ENCODE measurements around the gene SPNS2.

The SPNS2 gene

DNA sequence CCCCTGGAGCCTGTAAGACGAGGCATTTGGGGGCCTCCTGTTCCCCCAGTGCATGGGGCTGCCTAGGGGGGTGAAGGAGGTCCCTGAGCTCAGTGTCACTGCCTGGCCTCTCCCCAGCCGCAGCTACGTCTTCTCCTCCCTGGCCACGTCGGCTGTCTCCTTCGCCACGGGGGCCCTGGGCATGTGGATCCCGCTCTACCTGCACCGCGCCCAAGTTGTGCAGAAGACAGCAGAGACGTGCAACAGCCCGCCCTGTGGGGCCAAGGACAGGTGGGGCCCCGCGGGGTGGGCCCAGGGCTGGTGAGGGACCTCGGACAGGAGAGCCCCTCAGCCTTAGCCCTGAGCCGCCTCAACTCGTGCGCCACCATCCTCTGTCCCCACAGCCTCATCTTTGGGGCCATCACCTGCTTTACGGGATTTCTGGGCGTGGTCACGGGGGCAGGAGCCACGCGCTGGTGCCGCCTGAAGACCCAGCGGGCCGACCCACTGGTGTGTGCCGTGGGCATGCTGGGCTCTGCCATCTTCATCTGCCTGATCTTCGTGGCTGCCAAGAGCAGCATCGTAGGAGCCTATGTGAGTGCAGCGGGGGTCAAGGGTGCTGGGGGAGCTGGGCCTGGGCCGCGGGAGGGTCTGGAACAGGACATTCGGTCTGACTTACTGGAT, 34.3 kb downstream of the SPNS2 start:
- H3K36me3 Mint-ChIP-seq (ENCODE audit: low read depth), result no peaks in the 10 kb centered on the region
- no peak for TF ChIP-seq CTCF (IDR thresholded peaks at IDR 0.05; ENCODE audit: unreplicated experiment in 3 of 3)
- H3K4me1 Mint-ChIP-seq, result peaks cover 15% of the 10 kb centered on the region
- H3K27me3 Mint-ChIP-seq (ENCODE audit: low read depth), result peaks cover 5% of the 10 kb centered on the region
- H3K4me3 Mint-ChIP-seq, result no peak overlapping the region
- H3K9me3 Mint-ChIP-seq, result no peaks in the 10 kb centered on the region
- peak overlapping the region in 1 of 3 experiments; percentile 37 for H3K27ac Mint-ChIP-seq

DNA sequence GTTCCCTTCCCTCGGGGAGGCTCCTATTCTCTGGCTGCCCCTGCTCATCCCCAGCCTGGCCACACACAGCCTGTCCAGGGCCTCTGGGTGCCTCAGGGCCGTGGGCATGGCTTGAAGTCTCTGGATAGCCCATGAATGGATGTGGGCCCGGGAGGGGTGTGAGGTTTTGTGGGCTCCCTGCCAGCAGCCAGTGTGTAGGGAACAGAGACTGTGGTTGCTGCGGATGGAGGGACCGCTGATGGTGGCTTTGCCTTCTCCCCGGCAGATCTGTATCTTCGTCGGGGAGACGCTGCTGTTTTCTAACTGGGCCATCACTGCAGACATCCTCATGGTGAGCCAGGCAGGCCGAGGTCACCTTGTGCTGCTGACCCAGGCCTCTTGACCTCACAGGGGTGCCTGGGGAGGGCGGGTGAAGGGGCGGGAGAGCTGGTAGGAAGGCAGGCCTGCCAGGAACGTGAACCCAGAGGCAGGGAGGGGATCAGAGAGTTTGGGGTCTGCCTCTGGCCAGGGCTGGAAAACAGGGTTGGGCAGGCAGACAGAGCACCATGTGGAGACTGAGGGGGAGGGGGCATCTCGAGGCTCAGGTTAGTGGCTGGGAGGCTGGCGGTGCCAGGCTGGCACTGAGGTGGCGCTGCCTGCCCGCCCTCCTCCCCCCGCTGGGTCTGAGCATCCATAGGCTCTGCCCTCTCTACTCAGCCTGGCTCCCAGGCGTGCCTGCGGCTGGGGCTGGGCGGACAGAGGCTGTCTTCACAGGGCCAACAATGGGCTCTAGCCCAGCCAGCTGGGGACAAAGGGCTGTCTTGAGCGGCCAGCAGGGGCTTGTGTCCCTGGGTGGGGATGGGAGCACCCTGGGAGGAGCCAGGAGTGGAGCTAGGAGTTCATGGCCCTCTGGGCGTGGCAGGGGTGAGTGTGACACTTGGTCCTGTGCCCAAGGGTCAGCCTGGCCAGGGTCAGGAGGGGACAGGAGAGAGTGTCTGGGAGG, 35.1 kb downstream of the SPNS2 start:
- Mint-ChIP-seq H3K4me3 (no peak overlapping the region), H3K27me3 (ENCODE audit: low read depth) (peaks cover 5% of the 10 kb centered on the region), H3K27ac (peak overlapping the region in 1 of 3 experiments; percentile 37), H3K4me1 (peaks cover 15% of the 10 kb centered on the region), H3K9me3 (no peaks in the 10 kb centered on the region), H3K36me3 (ENCODE audit: low read depth) (no peaks in the 10 kb centered on the region)
- TF ChIP-seq CTCF (IDR thresholded peaks at IDR 0.05; ENCODE audit: unreplicated experiment in 3 of 3), result no peak

DNA sequence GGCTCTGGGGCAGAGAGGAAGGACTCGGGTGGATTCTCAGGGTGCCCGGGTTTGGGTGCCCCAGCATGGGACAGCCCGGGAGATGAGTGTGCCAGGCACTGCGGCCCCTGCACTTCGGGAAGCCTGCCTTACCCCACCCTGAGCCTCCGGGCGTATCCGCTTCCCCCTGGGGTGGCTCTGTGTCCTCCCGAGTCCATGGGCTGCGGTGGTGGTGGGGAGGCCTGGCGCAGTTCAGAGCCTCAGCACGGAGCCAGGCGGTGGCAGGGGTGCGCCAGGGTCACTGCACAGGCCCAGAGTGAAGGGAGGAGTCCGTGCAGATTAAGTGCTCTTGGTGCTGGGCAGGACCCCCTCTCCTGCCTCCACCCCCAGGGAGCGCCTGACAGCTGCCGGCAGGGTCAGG, 35.8 kb downstream of the SPNS2 start:
- Mint-ChIP-seq H3K27ac (no peak overlapping the region), H3K27me3 (ENCODE audit: low read depth) (peaks cover 5% of the 10 kb centered on the region), H3K4me3 (no peak overlapping the region), H3K36me3 (ENCODE audit: low read depth) (peaks cover under 1% of the 10 kb centered on the region), H3K4me1 (peaks cover 13% of the 10 kb centered on the region), H3K9me3 (no peaks in the 10 kb centered on the region)
- TF ChIP-seq CTCF (IDR thresholded peaks at IDR 0.05; ENCODE audit: unreplicated experiment in 3 of 3), result no peak

DNA sequence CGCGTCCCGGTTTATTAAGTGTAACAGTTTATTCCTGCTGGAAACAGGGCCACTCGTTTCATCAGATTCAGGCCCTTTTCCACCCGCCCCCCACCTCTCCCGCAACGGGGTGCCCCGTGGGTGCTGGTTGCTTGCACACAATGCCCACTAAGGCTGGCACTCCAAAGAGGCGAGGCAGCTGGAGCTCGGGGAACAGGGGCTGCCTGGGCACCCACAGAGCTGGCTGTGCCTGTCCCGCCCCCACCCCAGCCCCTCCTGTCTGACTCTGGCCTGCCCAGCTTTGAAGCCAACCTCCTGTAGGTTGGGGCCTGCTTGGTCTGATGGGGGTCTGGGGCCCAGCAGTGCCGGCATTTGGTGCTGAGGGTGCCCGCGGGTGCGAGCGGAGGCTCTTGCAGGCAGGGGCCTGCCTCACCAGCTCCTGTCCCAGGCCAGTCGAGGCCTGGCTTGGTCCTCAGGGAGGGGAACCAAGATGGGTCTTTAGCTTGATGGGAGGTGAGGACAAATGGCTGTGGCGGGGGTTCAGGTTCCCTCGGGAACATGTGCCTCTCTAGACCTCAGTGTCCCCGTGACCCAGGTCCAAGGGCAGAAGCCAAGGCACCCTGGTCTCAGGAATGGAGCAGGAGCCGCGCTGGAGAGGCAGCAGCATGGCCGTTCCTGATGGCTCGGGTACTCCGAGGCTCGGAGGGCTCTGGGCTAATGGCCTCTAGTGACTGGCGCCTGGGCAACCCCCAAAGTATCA, 36.4 kb downstream of the SPNS2 start:
- Mint-ChIP-seq H3K27me3 (ENCODE audit: low read depth) (peaks cover 5% of the 10 kb centered on the region), H3K36me3 (ENCODE audit: low read depth) (peaks cover 4% of the 10 kb centered on the region), H3K4me3 (peak overlapping the region in 1 of 3 experiments; percentile 62), H3K9me3 (no peaks in the 10 kb centered on the region), H3K27ac (peak overlapping the region in 1 of 3 experiments; percentile 48), H3K4me1 (peaks cover 11% of the 10 kb centered on the region)
- no peak for TF ChIP-seq CTCF (IDR thresholded peaks at IDR 0.05; ENCODE audit: unreplicated experiment in 3 of 3)

DNA sequence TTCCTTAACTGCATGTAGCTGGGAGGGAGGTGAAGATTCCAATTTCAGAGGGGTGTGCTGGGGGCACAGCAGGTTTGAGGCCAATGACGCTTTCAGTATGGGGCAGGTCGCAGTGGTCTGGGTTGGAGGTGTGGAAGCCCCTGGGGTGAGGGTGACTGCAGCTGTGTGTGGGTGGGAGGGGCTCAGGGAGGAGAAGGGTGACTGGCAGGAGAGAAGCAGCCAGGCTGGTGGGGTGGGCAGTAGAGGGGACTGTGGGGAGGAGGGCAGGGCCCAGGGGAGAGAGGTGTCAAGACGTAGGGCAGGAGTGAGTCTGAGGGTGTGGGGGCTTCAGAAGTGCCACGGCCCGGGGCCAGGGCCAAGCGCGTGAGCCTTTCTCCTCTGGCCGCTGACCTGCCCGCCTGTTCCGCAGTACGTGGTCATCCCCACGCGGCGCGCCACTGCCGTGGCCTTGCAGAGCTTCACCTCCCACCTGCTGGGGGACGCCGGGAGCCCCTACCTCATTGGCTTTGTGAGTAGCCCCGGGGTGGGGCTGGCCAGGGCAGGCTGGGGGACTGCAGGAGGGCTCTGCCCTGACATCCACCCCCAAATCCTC, 37.1 kb downstream of the SPNS2 start:
- Mint-ChIP-seq H3K27me3 (ENCODE audit: low read depth) (peaks cover 5% of the 10 kb centered on the region), H3K9me3 (no peaks in the 10 kb centered on the region), H3K4me3 (peak overlapping the region in 1 of 3 experiments; percentile 62), H3K27ac (peak overlapping the region in 1 of 3 experiments; percentile 48), H3K4me1 (peaks cover 11% of the 10 kb centered on the region), H3K36me3 (ENCODE audit: low read depth) (peaks cover 4% of the 10 kb centered on the region)
- TF ChIP-seq CTCF (IDR thresholded peaks at IDR 0.05; ENCODE audit: unreplicated experiment in 3 of 3), result no peak
